ENCODE measurements around the gene FGFBP2. TPM values are rescaled to one million over a fixed set of nuclear protein-coding genes. Genes with fewer than 3 reads are reported as not detected.

FGFBP2 gene
- total and polyA plus RNA-seq, 8 donors = 0.37 to 6.0 (median 1.0) TPM; not detected in 1

DNA sequence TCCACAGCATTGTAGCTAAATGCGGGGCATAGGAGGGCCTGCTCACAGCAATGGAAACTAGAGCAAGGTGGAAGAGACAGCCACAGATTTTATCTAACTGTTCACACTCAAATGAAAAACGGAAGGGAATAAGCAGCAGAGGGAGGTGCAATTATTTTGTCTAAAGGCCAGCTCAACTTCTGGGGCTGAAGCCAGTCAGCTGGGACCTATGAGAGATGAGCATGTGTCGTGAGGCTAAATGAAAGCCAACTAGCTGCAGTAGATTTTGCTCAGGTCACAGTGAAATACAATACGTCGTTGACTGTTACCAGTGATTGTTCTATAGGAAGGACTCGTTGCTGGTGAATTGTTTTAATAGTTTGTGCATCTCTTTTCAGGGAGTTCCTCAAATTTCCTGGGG is 26.4 kb upstream of the FGFBP2 start:
- no peak for DNase-seq
- no peaks in the 10 kb centered on the region for H3K27me3 ChIP-seq
- no peak for TF ChIP-seq POLR2AphosphoS5 (IDR thresholded peaks at IDR 0.05)
- TF ChIP-seq POLR2A (IDR thresholded peaks at IDR 0.05) = no peak
- TF ChIP-seq EP300 (IDR thresholded peaks at IDR 0.05) = no peak
- TF ChIP-seq CTCF (IDR thresholded peaks at IDR 0.05) = no peak
- H3K9me3 ChIP-seq = no peaks in the 10 kb centered on the region
- WGBS, 5 donors = 60 to 81% (median 75%) methylated on average over 6 of the region's 6 CpGs
- H3K36me3 ChIP-seq = peaks cover 0 to 43% (median 6%) of the 10 kb centered on the region in 4 donors
- H3K27ac ChIP-seq = no peak overlapping the region
- peaks cover 0 to 9% (median 3%) of the 10 kb centered on the region in 4 donors for H3K4me1 ChIP-seq
- no peak overlapping the region for H3K4me3 ChIP-seq
- intact Hi-C loops (cut with DNase I; ENCODE audit: low total_unique reads) = no loop called here

GRCh38 chr4:15988222-15988621 is 25.2 kb upstream of the FGFBP2 start:
- DNase-seq = peak in 1 of 2 donors; percentile 43
- Histone ChIP-seq H3K36me3 (peaks cover 0 to 45% (median 8%) of the 10 kb centered on the region in 4 donors), H3K9me3 (no peaks in the 10 kb centered on the region), H3K27me3 (no peaks in the 10 kb centered on the region), H3K4me1 (peaks cover 0 to 9% (median 3%) of the 10 kb centered on the region in 4 donors), H3K4me3 (no peak overlapping the region), H3K27ac (no peak overlapping the region)
- intact Hi-C loops (cut with DNase I; ENCODE audit: low total_unique reads) = no loop called here
- TF ChIP-seq CTCF (IDR thresholded peaks at IDR 0.05) (no peak), POLR2A (IDR thresholded peaks at IDR 0.05) (no peak), EP300 (IDR thresholded peaks at IDR 0.05) (no peak), POLR2AphosphoS5 (IDR thresholded peaks at IDR 0.05) (no peak)
- 12 to 39% (median 24%) methylated on average over 1 of the region's 1 CpG for WGBS, 5 donors

DNA sequence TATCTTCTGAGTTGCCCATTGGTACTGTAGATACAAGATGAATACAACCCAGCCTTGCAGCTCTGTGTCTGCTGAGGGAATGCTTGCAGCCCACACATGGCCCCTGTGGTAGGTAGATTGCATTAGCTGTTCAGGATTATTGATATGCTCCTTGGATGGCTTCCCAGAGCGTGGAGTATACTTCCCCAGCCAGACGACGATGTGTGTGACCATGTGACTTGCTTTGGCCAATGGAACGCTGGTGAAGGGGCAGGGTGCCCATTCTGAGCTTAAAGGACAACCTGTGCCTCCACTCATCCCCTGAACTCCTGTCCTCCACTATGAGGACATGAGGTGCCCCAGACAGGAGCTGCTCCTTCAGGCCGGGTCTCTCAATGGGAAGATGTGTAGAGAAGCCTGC is 23.9 kb upstream of the FGFBP2 start:
- H3K27ac ChIP-seq = no peak overlapping the region
- peaks cover 0 to 6% (median under 1%) of the 10 kb centered on the region in 4 donors for H3K4me1 ChIP-seq
- WGBS, 5 donors = 45 to 59% (median 49%) methylated on average over 5 of the region's 5 CpGs
- H3K27me3 ChIP-seq = no peaks in the 10 kb centered on the region
- peak in 1 of 2 donors; percentile 22 for DNase-seq
- H3K9me3 ChIP-seq = no peaks in the 10 kb centered on the region
- intact Hi-C loops (cut with DNase I; ENCODE audit: low total_unique reads) = no loop called here
- no peak for TF ChIP-seq EP300 (IDR thresholded peaks at IDR 0.05)
- TF ChIP-seq POLR2A (IDR thresholded peaks at IDR 0.05) = no peak
- TF ChIP-seq POLR2AphosphoS5 (IDR thresholded peaks at IDR 0.05) = no peak
- no peak for TF ChIP-seq CTCF (IDR thresholded peaks at IDR 0.05)
- H3K36me3 ChIP-seq = peaks cover 0 to 45% (median 8%) of the 10 kb centered on the region in 4 donors
- H3K4me3 ChIP-seq = no peak overlapping the region

GRCh38 chr4:15983610-15984009 is 20.6 kb upstream of the FGFBP2 start:
- intact Hi-C loops (cut with DNase I; ENCODE audit: low total_unique reads) = no loop called here

More at GRCh38 chr4:15983610-15984009, 20.6 kb upstream of the FGFBP2 start:
- H3K27ac ChIP-seq = no peak overlapping the region
- peaks cover 0 to 6% (median 0%) of the 10 kb centered on the region in 4 donors for H3K4me1 ChIP-seq
- peaks cover 0 to 8% (median 0%) of the 10 kb centered on the region in 3 donors for H3K27me3 ChIP-seq
- WGBS, 5 donors = 85 to 96% (median 89%) methylated on average over 2 of the region's 2 CpGs
- no peak overlapping the region for H3K4me3 ChIP-seq
- H3K9me3 ChIP-seq = no peaks in the 10 kb centered on the region
- no peak for DNase-seq
- H3K36me3 ChIP-seq = peaks cover 0 to 38% (median 10%) of the 10 kb centered on the region in 4 donors
- no peak for TF ChIP-seq POLR2A (IDR thresholded peaks at IDR 0.05)
- TF ChIP-seq EP300 (IDR thresholded peaks at IDR 0.05) = no peak
- no peak for TF ChIP-seq CTCF (IDR thresholded peaks at IDR 0.05)
- TF ChIP-seq POLR2AphosphoS5 (IDR thresholded peaks at IDR 0.05) = no peak

Data from stomach (tissue), 9 donors.